GM18861 (cell line): Measurements from ENCODE around the gene GSTT4.
"Not testable (repeated sequence)": the region's sequence is repeated elsewhere in the genome, so short reads cannot be mapped to it uniquely, and the experiment has no call there.

ENCODE experiments used
- ATAC-seq: cut with Tn5 transposase; IDR thresholded peaks from one replicate; pipeline ENCODE4 v1.9.1; 2021; ENCODE audit not compliant: unreplicated experiment

GSTT4 gene

GRCh38 chr22:24026056-24026455, 20.8 kb upstream of the GSTT4 start:
- ATAC-seq: no peak

GRCh38 chr22:24025475-24025874, 20.2 kb upstream of the GSTT4 start:
- no peak for ATAC-seq

DNA sequence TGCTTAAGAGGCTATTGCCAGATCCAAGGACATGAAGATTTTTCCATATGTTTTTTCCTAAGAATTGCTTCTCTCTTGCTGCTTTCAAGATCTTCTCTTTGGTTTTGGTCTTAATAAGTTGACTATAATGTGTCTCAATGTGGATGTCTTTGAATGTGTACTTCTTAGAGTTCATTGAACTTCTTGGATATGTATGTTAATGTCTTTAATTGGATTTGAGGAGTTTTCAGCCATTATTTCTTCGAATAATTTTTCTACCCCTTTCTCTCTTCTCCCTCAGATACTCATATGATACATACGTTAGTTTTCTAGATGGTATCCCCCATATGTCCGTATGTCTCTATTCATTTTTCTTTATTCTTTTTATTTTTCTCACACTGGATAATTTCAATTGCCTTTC, 19.1 kb upstream of the GSTT4 start:
- no peak for ATAC-seq

GRCh38 chr22:24023204-24023789, 18.0 kb upstream of the GSTT4 start:
- ATAC-seq: no peak

DNA sequence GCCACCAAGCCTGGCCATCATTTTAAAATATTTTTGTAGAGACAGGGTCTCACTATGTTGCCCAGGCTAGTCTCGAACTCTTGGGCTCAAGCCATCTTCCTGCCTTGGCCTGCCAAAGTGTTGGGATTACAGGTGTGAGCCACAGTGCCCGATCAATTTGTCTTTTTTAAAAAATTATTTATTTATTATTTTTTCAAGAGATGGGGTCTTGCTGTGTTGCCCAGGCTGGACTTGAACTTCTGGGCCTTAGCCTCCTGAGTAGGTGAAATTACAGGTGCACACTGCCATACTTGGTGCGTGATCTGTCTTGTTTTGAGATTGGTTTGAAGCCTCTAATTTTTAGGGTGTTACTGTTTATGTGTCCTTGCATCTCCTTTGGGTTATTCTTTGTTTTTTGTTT, 16.1 kb upstream of the GSTT4 start:
- ATAC-seq: no peak

- ATAC-seq: no peak
These were observed 10.9 kb upstream of the GSTT4 start for GRCh38 chr22:24016156-24016555.

DNA sequence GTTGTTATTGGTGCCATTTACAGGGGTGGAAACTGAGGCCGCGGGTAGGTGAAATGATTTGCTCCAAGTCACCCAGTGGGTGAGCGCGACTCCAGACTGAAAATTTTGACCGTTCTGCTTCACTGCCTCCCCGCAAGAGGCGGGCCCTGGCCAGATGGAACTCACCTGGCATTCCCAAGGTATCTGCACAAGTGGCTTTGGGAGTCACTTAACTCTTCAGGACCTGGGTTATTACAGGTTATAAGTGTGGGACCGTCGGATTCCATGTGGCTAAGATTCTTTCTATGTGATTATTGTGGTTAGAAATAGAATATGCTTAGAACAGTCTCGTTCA, 6.4 kb upstream of the GSTT4 start:
- no peak for ATAC-seq

DNA sequence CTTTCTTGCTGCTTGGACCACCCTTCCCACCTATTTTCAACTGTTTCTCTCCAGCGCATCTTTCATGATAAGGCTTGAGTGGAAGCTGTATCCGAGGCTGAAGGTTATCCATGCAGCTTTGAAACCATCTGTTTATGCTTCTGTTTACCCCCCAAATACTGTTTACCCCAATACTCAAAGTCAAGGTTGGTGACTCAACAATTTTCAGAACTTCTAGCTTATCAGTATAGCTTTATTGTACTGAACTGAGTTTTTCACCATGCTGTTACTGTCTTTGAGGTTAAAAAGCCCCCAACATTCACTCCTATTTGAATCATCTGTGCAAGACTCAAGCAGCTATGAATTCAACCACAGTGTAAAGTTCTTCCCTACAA, 4.8 kb upstream of the GSTT4 start:
- ATAC-seq: no peak

DNA sequence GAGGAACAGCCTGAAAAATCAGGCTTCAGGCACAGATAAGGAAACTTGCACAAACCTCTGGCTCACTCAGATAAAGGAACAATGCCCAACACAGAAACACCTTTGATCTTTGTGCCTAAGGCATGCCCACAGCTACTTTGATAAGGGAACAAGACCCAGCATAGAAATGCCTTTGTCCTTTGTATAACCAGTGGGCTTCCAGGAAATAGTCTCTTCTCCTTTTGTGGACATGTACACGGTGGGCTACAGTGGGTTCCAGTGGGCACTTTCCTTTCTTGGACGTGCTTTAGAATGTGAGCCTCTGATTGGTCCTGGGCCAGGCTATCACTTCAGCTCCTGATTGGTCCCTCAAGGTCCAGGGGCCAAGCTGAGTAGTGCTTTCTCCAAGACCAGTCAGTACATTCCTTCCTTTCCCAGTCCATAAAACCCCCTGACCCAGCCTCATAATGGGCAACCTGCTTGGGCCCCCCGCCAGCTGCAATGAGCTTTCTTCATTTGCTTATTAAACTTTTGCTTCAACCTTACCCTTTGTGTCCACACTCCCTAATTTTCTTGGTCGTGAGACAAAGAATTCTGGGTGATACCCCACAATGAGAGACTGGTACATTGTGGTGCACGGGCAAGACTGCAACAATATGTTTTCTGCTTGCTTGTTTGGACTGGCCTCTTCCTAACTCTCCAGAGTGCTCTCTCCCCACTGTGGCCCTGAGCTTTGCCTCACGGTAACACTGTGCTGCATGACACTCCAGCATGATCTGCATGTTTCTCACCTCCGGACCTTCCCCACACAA, 4.2 kb upstream of the GSTT4 start:
- ATAC-seq: no peak

GRCh38 chr22:24008381-24009226, 3.4 kb upstream of the GSTT4 start:
- no peak for ATAC-seq

DNA sequence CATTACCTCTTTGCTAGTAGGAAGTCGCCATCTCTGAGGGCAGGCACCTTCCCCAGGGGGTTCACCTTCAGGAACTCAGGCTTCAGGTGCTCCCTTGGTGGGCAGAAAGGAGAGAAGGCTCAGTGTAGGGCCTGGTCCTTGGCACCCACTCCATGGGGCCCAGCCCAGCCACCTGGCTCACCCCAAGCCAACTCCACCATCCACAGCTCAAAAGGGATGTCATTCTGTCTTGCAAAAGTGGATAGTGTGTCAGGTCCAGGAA, 2.7 kb upstream of the GSTT4 start:
- ATAC-seq: no peak

GRCh38 chr22:24007253-24008021, 2.2 kb upstream of the GSTT4 start:
- no peak for ATAC-seq

GRCh38 chr22:24006914-24007214, 1.6 kb upstream of the GSTT4 start:
- no peak for ATAC-seq

DNA sequence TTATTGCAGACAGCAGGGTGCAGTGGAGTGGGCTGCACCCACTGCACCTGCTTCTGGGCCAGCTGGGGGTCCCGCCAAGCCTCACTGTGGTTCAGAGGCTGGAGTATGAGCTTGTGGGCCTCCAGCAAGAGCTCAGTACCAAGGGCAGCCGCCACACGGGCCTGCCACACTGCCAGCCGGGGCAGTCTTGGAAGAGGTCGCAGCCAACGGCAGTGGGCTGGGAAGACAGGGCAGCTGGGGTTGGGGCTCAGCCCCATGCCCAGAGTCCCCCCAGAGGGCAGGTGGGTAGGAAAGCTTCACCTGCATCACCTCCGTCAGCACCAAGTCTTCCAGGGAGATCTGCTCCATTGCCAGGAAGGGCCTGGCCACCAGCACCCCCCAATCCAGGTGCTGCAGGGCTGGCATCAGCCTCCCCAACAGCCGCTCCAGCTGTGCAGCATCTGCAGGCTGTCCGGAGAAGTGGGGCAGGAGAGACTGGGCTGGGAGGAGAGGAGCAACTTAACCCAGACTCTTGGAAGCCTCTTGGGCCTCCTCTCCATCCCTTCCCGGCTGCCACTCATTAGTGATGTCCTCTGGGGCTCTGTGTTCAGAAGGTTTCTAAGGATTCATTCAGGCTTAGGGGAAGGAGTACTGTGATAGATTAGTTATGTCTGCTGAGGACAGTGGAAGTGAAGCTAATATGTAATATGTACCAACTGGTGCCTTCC, 1.1 kb upstream of the GSTT4 start:
- ATAC-seq: no peak

- ATAC-seq: no peak
These were observed 1.4 kb downstream of the GSTT4 start for GRCh38 chr22:24003887-24004286.

GRCh38 chr22:24002851-24003250, 2.4 kb downstream of the GSTT4 start:
- no peak for ATAC-seq

DNA sequence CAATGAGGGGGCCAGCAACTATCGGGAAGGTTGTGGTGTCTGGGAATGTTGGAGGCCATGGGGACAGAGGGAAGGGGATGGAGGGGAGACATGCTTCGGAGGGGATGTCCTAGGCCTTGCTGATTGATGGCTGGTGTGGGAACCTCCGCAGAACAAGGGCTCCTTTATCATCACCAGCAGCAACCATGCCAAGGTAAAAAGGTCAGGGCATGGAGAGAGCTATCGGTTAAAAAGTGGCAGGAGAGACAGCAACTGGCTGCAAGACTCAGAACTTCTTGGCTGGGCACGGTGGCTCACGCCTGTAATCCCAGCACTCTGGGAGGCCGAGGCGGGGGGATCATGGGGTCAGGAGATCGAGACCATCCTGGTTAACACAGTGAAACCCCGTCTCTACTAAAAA, 3.0 kb downstream of the GSTT4 start:
- ATAC-seq: no peak

DNA sequence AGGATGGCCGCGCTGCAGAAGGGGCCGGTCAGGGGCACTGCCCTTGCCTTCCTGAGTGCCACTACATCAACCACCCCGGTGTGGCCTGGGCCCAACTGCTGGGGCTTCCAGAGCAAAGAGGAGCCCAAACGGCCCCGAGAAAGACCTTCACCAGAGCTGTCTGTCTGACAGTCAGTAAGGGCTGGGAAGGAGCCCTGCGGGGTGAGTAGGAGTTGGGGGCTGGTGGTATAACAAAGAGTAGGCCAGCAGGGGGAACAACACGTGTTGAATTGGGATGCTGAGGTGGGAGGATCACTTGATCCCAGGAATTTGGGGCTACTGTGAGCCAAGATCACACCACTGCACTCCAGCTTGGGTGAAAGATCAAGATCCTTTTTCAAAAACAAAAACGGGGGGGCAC, 3.9 kb downstream of the GSTT4 start:
- no peak for ATAC-seq

DNA sequence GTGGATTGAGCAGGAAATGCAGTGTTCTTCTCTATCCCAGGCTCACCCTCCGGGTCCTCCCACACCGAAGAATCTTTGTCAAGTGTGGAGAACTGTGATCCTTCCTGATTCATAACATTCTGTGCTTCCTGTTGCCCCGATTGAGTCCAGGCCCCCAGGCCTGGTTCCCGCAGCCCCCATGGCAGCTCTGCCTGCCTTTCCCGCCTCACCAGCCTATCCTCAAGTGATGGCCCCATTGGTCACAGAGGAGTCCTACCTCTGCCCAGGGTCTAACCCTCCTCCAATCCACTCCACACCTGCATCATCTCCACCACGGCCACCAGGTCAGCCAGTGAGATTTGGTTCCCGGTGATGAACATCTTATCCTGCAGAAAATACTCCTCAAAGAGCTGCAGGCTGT, 5.5 kb downstream of the GSTT4 start:
- not testable (repeated sequence) for ATAC-seq

GRCh38 chr22:23997092-23997491, 8.2 kb downstream of the GSTT4 start:
- no peak for ATAC-seq

DNA sequence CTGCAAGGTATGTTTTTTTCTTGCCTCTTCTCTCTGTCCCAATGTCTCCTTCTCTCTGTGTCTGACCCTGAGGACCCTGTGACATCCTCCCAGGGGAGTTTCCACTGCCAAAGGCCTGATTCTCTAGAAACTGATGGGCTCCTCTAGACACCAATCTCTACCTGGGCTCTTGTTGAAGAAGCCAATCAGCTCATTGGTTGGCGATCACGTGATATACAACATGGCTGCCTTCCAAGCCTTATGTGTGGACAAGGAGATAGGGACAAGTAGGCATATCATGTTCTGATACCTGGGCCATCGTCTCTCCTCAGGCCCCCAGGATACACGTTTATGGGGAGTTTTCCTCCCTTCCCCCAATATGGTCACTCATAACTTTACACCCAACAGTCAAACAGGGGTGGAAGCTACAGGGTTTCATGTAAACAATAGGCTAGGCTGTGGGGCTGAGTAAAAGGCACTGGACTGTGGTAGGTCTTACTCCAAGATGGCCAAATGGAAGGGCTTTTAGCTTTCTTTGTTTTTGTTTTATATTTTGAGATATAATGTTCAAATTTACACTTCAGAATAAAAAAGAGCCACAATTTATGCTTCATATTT, 11.6 kb downstream of the GSTT4 start:
- ATAC-seq: not testable (repeated sequence)
